Activated CD4-positive, alpha-beta T cell treated with anti-CD3 and anti-CD28 coated beads, Interleukin-2, Interleukin-6, amounts not matched to agents 100 ng/mL and 50 ng/mL, durations not matched to agents 16 hours and 8 hours (primary cell): ENCODE measurements around the gene MICAL2.

Experiments
- DNase-seq: peaks from one replicate; pipeline ENCODE4 v3.0.0-alpha.2; 2020

Gene MICAL2

DNA sequence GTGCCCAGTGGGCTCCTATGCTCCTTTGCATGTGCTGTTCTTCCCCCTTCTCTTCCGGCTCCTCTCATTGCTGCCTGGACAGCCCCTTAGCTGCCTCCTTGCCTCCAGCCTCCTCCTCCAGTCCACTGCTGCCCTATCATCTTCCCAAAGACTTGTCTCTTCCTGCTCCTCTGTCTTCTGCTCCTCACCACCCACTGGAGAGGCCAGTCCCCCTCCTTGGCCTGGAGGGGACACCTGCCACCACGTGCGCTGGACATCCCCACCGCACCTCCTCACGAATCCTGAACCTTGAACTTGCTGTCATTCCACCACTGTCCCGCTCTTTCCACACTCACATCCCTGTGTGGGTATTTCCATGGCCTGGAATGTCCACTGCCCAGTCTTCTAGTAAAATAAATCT, 49.8 kb downstream of the MICAL2 start:
- no peak for DNase-seq

DNA sequence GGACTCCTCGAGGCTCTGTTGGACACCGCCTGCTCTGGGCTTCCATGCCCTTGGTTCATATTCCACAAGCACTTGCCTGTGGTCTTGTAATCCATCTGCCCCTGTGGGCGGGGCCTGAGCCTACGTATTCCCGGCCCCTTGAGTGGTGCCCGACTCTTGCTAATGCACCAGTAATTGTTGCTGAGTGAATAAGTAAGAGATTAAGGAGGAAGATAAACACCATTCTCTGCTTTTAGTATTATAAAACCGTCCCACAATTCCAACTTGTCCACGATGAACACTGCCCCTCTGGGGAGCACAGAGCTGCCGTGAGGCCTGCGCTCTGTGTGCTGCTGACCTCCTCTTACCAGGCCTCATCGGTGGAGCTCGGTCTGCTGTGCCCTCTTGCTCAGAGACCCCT, 50.3 kb downstream of the MICAL2 start:
- DNase-seq: no peak

DNA sequence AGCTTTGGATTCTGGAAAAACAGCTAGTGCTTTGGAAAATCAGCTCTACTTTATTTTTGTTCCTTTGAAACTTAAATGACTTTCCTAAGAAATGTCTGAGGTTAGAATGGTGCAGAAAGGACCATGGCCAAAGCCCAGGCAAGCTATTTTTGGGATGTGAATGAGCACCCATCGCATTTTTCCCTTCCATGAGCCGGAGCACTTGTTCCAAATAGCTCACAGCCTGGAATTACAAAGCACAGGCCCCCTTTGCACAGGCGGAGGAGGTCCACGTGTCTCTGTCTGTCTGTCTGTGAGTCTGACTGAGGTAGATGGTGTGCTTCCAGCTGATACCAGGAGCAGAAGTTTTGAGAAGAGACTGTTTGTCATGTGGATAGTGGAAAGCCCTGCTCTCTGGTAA, 50.7 kb downstream of the MICAL2 start:
- DNase-seq: no peak

DNA sequence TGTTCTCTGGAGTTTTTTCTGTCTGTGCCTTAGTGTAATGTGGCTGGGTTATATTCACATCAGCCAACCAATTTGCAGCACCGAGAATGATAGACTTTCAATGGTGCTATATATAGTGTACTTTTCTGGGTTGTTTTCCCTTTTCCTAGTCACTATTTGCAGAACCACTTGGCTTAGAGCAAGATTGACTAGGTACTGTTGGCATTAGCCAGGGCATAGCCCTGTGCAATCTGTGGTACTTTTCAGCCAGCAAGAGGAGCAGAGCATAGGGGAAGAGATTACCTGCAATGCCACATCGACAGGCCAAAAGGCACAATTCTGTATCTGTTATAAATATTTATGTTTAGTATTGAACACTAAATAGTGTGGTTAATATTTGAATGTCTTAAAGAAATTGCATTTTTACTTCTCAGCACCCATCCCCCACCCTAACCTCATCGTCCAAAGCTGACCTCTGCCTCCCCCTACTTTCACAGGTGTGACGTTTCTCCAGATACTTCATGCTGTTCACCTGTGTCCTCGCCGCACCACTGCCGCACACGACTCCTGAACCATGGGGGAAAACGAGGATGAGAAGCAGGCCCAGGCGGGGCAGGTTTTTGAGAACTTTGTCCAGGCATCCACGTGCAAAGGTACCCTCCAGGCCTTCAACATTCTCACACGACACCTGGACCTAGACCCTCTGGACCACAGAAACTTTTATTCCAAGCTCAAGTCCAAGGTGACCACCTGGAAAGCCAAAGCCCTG, 51.4 kb downstream of the MICAL2 start:
- DNase-seq: no peak

DNA sequence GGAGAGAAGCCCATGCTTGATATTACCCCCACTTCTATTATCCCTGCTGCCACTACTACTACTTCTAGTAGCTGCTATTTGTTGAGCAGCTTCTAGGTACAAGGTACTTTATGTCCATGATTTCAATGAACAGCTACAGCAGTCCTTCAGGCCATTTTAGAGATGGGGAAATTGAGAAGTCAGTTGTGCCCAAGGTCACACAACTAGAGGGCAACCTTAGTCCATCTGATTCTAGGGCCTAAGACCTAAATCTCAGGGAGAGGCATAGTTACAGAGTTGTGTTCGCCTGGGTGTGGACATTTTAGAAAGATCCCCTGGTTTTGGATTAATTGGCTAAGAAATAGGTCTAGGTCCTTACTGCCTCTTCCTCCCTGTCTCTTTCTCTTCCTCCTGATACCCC, 52.3 kb downstream of the MICAL2 start:
- DNase-seq: no peak

DNA sequence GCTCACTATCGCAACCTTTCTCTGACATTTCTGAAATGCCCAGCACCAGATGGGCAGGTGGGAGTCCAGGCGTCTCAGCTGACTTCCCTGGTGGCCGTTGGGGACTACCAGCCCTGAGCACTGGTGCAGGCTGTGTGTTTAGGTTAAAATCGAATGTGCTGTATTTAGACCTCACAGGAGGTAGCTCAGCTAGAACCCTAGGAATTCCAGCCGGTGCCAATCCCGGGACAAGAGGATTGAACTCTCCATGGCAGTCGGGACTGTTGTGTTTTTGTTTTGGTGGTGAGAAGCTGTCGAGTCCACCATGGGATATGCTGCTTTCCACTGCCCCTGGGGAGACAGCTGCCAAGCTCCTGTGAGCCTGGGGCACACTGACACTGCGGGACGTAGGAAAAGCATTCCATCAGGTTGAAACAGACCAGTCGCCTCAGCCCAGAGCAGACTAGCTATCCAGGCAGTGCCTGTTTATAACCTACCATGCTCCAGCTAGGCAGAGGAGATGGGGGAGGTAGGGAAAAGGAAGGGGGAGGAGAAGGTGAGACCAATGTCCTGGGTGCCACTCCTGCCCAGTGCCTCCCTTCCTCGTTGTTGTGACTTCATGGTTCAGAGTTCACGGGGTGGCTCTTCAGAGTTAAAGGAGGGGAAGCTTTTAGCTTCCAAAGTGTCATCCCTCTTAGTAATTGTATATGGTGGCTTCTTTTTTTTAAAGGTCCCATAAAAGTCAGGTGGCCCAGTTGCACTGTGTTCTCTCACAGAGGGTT, 53.0 kb downstream of the MICAL2 start:
- DNase-seq: no peak

DNA sequence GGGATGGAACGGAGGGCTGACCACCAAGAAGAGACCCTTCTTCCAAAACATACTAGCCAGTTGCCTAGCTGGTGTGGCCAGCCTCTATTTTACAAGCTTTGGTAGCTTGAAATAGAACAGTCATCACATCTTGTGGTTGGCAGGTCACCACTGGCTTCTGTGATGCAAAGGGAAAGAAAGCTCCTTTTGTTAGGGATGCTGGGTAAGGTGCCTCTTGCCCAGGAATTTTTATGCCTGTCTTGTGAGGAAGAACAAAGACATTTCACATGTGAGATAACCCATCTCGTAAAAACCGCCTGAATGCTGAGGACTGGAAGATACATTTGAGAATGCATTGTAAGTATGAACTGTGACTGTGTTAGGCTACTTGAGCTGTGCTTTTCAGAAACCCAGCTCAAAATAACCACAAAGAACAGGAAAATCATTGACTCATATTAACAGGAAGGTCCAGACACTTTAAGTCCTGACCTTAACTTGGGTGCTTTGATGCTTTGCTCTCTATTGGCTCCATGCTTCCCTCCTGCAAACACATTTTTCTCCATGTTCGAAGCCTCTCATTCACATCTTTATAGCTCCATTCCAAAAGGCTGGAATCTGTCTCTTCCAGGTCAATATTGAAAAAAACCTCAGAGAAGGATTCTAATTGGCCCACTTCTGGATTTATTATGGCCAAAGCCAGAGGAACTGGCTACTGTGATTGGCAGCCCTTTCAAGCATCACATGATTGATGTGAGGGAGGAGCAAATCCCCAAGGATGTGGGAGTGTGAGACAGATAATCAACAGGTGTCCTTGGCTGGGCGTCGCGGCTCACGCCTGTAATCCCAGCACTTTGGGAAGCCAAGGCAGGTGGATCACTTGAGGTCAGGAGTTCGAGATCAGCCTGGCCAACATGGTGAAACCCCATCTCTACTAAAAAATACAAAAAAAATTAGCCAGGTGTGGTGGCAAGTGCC, 53.9 kb downstream of the MICAL2 start:
- DNase-seq: no peak

DNA sequence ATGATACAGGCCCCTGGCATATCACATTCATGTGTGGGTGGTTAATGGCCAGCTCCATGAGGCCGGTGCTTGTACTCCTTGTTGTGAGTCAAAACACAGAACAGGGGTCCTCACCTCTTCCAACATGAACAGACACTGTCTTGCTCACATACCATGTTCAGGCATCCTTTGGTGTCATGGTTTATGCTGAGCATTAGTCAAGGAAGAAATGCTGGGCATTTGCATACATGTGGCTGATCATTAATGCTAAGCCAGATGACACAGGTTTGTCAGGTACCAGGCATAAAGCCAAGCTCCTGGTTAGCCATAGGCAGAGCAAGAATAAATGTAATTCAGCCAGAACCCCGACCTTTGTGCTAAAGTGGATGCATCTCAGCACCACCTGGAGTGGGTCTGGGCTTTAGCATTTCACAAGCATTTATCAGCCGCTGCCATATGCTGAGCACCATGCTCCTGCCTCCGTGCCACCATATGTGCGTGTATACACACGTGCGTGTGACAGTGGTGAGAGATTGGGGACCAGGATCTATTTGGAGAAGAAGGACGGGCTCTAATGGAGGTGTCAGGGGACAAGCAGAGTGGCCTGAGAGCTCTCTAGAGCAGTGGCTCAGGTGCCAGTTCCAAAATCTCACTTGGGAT, 55.0 kb downstream of the MICAL2 start:
- DNase-seq: no peak

DNA sequence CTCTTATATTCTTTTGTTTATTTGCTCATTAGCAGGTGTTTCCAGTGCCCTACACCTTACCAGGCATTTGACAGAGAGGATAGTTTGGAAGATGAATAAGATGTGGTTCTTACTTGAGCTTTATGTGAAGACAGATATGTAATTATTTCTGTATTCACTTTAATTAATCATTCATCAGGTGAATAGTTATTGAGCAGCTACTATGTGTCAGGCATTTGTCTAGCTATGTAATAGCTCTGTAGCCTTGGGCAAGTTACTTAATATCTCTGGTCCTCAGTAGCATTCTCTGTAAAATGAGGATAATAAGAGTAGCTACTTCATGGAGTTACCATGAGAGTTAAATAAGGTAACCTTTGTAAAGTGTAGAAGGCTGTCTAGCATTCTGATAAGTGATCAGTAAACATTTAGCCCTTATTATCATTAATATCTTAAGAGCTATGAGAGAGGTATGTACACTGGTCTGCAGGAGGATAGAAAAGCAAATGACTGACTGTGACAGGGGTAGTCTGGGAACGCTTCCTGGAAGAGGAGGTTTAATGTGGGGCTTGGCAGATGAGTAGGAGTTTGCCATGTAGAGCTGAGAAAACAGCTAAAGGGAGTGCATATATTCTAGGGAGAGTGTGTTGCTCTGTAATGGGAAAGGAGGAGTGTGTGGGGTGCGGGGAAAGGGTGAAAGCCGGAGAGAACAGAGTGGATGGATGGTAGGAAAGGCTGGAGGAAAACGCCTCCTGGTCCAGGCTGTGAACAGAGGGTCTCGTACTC, 56.1 kb downstream of the MICAL2 start:
- DNase-seq: no peak

DNA sequence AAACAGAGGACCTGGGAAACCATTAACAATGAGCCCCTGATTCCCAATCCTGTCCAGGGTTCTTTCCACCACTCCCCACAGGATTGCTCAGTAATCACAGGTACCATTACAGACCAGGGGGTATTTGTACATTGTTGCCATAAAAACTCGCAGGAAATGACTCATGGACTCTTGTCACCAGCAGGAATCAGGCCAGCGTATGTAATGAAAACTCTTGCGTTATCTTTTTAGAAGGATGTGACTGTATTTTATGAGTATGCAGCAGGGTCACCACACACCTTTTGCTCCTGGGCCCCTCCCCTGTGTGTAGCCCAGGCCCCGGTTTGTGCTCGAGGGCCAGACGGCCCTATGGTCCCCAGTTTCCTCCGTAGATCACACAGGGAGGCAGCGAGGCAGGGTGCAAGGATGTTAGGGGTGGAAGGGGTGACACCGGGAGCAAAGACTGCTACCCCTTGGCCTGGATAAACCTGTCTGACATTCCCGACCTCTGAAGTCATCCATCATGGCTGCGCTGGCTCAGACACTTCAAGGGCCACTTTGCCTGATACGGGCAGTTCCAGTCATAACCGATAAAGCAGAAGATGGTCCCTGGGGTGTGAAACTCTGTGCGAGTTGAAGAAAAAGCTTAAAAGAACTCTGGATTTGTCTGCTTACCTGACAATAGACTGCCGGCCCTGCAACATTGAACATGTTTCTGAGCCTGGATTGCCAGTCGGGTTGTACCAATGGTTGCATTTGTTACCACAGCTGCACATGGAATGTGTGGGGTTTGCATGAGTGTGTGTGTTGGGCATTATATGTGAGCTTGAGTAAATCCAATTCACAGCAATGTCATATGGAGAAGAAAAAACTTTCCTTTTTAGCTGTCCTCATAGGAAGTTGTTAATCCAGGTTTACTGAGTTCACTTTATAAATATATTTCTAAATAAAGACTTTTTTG, 56.9 kb downstream of the MICAL2 start:
- peak; percentile 81 for DNase-seq

DNA sequence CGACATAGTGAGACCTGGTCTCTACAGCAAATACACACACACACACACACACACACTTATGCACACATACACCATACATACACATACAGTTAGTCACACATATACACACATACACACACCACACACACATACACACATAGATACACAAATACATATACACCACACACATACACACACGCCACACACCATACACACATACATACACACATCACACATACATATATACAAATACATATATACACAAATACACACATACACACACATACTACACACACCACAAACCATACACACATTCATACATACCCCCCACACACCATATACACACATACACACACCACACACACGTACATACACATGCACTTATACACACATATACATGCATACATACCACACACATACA, 57.7 kb downstream of the MICAL2 start:
- DNase-seq: no peak

DNA sequence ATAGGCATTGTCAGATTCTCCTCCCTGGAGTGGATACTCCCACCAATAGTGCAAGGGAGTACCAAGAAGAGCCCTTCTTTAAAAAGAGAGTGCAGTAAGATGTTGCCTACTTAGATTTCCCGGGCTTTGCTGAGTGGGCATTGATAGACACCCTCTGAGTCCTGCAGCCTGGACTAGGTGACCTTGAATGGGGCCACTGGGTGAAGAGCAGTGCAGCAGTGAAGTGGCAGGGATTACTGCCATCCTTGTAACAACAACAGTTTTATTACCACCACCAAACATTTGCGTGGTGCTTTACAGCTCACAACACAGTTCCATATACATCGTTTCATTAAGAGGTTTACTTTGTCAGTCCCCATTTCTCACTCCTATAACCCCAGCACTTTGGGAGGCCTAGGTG, 59.4 kb downstream of the MICAL2 start:
- no peak for DNase-seq

DNA sequence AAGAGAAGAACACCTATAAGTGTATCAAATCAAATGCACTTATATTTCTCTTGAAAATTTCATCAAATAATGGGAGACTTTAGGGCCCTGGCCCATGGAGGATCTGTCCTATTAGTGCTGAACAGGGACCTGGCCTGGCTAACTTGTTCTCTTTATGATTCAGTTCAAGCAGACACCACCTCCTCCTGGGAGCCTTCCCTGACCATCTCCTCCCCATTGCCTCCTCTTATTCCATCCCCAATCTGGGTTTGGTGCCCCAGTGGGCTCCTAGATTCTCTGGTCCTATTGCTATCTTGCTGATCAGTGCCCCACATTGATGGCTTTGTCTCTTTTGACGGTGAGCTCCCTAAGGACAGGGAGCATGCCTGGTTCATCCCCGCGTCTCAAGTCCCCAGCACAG, 60.1 kb downstream of the MICAL2 start:
- no peak for DNase-seq

DNA sequence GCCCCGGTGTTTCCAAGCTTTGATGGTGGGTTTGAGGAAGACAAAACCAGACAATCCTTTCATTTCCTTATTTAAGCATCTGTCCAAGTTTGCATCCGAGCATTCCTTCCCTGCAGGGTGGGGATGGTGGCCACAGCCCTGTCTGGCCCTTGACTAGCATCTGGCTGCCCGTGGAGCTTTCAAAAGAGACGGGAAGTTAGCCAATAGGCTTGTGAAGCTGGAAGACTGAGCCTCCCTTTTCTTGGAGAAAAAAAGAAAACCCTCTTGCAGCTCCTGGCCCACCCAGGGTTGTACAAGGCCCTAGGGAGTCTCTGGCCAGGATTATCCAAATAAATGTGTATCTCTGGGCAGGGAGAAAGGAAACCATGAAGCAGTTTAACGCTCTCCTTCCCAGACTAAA, 60.6 kb downstream of the MICAL2 start:
- DNase-seq: no peak

DNA sequence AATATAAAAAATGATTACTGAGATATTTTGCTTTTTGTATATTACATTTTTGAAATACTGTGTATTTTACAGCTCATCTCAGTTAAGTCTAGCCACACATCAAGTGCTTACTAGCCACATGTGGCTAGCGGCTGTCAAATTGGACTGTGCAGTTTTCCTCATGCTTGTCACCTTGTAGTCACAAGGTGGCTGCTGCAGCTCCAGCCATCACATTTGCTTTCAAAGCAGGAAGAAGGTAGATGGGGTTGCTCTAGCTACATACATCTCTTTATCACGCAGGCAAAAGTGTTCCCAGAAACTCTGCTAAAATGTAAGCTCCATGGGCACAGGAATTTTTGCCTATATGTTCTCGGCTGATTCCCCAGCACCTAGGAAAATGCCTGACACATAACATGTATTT, 61.5 kb downstream of the MICAL2 start:
- DNase-seq: no peak

DNA sequence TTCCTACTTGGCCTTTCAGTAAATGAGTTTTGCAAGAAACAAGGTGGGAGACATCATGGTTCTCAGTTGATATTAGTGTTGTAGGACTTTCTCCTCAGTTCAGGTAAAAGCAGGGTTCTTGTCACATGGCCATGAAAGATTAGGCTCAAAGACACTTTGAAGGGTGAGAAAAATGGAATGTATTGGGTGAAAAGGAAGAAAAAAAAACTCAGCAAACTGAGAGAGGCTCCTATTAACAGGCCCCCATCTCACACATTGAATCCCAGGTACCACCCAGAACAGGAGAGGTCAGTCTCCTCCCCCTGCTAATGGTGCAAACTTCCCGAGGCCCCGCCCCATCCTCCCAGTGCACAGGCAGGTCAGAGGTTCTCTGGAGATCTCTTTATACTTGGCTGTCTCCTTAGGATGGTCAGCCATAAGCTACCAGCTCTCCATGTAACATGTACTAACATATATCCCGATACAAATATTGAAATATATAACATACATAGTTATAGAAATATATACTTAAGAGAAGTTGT, 62.2 kb downstream of the MICAL2 start:
- no peak for DNase-seq

DNA sequence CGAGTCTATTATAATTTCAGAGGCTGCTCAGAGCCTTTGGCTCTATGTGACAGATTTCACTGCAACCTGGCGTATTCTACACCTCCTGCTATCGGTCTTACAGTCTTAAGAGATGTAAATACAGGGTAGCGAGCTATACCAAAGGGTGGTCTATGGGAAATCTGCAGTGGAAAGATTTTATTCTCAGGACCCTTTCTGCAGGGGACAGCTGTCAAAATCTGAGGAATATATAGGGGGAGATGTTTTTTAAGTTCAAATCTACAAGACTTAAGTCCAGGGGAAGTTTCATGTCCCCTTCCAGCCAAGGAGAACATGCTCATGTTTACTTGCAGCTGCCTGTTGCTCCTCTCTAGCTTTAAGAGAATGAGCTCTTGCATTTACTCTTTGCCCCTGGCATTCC, 62.7 kb downstream of the MICAL2 start:
- no peak for DNase-seq

DNA sequence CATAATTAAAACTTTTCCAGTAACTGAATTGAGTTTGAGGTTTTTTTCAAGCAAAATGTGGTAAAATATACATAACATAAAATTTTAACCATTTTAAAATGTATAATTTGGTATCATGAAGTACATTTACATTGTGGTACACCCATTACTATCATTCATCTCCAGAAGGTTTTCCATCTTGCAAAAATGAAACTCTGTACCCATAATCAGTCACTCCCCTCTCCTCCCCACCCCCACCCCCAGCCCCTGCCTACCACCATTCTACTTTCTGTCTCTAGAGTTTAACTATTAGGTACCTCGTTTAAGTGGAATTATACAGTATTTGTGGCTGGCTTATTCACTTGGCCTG, 63.7 kb downstream of the MICAL2 start:
- peak; percentile 75 for DNase-seq

DNA sequence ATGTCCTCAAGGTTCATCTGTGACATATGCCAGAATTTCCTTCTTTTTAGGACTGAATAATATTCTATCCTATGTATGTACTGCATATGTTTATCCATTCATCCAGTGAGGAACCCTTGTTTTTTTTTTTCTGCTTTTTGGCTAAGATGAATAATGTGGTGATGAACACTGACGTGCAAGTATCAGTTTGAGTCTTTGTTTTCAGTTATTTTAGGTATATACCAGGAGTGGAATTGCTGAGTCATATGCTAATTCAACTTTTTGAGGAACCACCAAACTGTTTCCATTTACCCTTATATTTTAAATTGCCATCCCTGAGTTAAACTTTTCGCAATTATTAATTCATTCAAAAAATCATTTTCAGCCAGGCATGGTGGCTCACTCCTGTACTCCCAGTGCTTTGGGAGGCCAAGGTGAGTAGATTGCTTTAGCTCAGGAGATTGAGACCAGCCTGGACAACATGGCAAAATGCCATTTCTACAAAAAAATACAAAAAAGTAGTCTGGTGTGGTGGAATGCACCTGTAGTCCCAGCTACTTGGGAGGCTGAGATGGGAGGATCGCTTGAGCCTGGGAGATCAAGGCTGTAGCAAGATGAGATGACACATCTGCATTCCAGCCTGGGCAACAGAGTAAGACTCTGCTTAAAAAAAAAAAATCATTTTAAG, 64.2 kb downstream of the MICAL2 start:
- peak; percentile 86 for DNase-seq

DNA sequence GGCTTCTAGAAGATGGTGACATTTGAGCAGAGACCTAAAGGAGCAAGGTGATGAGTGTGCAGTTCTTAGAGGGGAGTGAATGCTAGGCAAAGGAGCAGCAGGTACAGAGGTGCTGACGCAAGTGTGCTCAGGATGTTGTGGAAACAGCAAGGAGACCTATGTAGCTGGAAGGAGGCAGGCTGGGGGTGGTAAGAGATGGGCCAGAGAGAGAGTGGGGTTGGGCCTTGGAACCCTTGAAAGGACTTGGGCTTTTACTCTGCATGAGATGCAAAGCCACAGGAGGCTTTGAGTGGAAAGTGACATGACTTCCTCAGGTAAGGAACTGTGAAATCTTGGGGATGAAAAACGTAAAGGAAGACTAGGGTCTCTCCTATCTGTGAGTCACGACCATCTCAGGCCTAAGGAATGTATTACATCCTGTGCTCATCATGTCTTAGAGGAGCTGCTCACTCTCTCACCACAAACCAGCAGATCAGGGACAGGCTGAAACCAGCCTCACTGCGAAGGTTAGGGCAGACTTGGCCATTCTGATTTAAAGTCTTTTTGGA, 65.4 kb downstream of the MICAL2 start:
- peak; percentile 74 for DNase-seq
